ENCODE results near the gene ITPK1.

The ITPK1 gene

DNA sequence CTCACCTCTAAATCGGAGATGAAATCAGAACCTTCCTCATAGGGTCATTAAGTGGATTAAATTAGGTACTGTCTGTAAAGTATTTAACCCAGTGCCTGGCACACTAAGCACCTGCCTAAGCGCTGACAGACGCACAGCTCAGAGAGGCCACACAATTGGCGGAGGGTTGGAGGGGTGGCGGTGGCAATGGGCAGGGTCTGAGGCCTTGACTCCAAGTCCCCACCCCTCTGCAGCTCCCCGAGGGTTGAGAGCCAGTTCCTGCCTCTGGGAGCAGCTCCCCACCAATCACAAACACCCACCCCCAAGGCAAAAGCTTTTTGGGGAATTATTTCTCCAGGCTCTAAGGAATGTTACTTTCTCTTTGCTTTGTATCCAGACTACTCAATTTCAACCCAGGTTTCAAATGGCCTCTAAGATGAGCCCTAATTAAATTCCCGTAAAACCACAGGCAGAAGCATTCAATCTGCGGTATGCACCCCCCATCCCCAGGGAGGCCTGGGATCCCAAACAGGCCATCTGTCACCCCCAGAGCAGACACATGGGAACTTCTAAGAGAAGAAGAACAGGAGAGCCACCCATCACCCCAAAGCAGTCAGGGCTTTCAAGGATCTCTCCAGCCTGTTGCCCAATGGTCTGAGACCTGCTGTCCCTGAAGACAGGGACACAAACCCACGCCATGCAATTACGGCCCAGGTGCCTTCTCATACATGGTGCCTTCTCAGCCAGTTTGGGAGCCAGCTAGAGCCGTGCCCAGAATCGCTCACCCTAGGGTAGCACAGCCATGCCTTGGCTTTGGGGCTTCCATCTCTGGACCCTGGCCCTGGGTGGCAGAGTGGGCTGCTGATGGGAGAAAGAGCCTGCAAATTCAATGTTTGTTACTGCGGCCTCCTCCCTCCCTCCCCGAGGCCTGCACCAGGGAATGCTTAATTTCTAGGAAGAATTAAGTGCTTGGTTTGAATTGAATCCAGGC lies 126.7 kb downstream of the ITPK1 start:
- H3K27ac ChIP-seq (ENCODE audit: extremely low read depth, low read depth, low read length): no peak overlapping the region
- no peaks in the 10 kb centered on the region for H3K9me3 ChIP-seq (ENCODE audit: control insufficient read depth, insufficient read depth, low read depth, low read length)
- ChIA-PET POLR2A (no interaction called here), CTCF (no interaction called here)
- H3K4me3 ChIP-seq (ENCODE audit: low read depth, low read length): no peak overlapping the region
- H3K36me3 ChIP-seq (ENCODE audit: control insufficient read depth in 2 of 2, insufficient read depth in 1 of 2, low read length in 2 of 2): peaks cover 0 to 13% of the 10 kb centered on the region in 2 experiments; a peak in 1 of 3 replicates
- 0 out of 2 replicates have a peak, but pooled peaks cover 4% of the 10 kb centered on the region for H3K4me1 ChIP-seq (ENCODE audit: control insufficient read depth, insufficient read depth, low read length)
- TF ChIP-seq, protein P1, sequence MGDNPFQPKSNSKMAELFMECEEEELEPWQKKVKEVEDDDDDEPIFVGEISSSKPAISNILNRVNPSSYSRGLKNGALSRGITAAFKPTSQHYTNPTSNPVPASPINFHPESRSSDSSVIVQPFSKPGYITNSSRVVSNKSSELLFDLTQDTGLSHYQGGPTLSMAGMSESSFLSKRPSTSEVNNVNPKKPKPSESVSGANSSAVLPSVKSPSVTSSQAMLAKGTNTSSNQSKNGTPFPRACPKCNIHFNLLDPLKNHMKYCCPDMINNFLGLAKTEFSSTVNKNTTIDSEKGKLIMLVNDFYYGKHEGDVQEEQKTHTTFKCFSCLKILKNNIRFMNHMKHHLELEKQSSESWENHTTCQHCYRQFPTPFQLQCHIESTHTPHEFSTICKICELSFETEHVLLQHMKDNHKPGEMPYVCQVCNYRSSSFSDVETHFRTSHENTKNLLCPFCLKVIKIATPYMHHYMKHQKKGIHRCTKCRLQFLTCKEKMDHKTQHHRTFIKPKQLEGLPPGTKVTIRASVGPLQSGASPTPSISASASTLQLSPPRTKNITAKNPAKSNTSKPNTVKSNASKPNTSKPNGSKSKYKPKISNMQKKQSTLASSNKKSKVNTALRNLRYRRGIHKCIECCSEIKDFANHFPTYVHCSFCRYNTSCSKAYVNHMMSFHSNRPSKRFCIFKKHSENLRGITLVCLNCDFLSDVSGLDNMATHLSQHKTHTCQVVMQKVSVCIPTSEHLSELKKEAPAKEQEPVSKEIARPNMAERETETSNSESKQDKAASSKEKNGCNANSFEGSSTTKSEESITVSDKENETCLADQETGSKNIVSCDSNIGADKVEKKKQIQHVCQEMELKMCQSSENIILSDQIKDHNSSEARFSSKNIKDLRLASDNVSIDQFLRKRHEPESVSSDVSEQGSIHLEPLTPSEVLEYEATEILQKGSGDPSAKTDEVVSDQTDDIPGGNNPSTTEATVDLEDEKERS (tag by site-specific recombination; IDR thresholded peaks at IDR 0.05): no peak
- TF ChIP-seq FEZF1 (tag by site-specific recombination; IDR thresholded peaks at IDR 0.05) (peak; percentile 43; the same call in 1 of the 2 replicates), PRDM6 (tag by site-specific recombination; IDR thresholded peaks at IDR 0.05) (0 out of 2 replicates have a peak, but pooled peaks have one; percentile 11)

GRCh38 chr14:92987713-92988510 lies 127.8 kb downstream of the ITPK1 start:
- Histone ChIP-seq H3K4me1 (ENCODE audit: control insufficient read depth, insufficient read depth, low read length) (0 out of 2 replicates have a peak, but pooled peaks cover 4% of the 10 kb centered on the region), H3K27ac (ENCODE audit: extremely low read depth, low read depth, low read length) (no peak overlapping the region), H3K36me3 (ENCODE audit: control insufficient read depth in 2 of 2, insufficient read depth in 1 of 2, low read length in 2 of 2) (peaks cover 0 to 3% of the 10 kb centered on the region in 2 experiments; a peak in 1 of 3 replicates), H3K9me3 (ENCODE audit: control insufficient read depth, insufficient read depth, low read depth, low read length) (no peaks in the 10 kb centered on the region), H3K4me3 (ENCODE audit: low read depth, low read length) (no peak overlapping the region)
- ChIA-PET POLR2A (no interaction called here), CTCF (no interaction called here)
- TF ChIP-seq ZNF510 (tag by site-specific recombination; IDR thresholded peaks at IDR 0.05; ENCODE audit: insufficient replicate concordance): no peak
- no peak for TF ChIP-seq ZNF626 (tag by site-specific recombination; IDR thresholded peaks at IDR 0.05)
- TF ChIP-seq ZNF426 (tag by site-specific recombination; IDR thresholded peaks at IDR 0.05): no peak
- no peak for TF ChIP-seq ZNF837 (tag by site-specific recombination; IDR thresholded peaks at IDR 0.05)
- no peak for TF ChIP-seq OSR2 (tag by site-specific recombination; IDR thresholded peaks at IDR 0.05)
- TF ChIP-seq KLF9 (tag by site-specific recombination; IDR thresholded peaks at IDR 0.05; ENCODE audit: low read depth): no peak
- TF ChIP-seq ZFP41 (tag by site-specific recombination; IDR thresholded peaks at IDR 0.05; ENCODE audit: borderline replicate concordance): no peak
- TF ChIP-seq ZFHX2 (tag by site-specific recombination; conservative IDR thresholded peaks at IDR 0.05): no peak
- no peak for TF ChIP-seq ZNF488 (tag by site-specific recombination; IDR thresholded peaks at IDR 0.05)
- no peak for TF ChIP-seq REPIN1 (tag by site-specific recombination; IDR thresholded peaks at IDR 0.05; ENCODE audit: low read depth)
- TF ChIP-seq ZNF792 (tag by site-specific recombination; IDR thresholded peaks at IDR 0.05): no peak
